NB4 (cell line): Measurements from ENCODE around the gene SERINC3.

Source experiments
- CTCF ChIP-seq: IDR thresholded peaks from one replicate; pipeline ENCODE4 v1.5.1; 2012; ENCODE audit warnings: low read depth, low read length
- MAX ChIP-seq: IDR thresholded peaks from 2 replicates; pipeline ENCODE4 v1.6.1; 2011; ENCODE audit warnings: low read depth, low read length

- TF ChIP-seq CTCF, result no peak
- no peak for TF ChIP-seq MAX
Observed at GRCh38 chr20:44491635-44492395, 30.1 kb downstream of the SERINC3 start.
